ENCODE results near the gene RGR. TPM values are rescaled to one million over a fixed set of nuclear protein-coding genes. Genes with fewer than 3 reads are reported as not detected.

RGR gene
- total and polyA plus RNA-seq, 8 donors = 0.18 to 2.7 TPM; not detected in 6

DNA sequence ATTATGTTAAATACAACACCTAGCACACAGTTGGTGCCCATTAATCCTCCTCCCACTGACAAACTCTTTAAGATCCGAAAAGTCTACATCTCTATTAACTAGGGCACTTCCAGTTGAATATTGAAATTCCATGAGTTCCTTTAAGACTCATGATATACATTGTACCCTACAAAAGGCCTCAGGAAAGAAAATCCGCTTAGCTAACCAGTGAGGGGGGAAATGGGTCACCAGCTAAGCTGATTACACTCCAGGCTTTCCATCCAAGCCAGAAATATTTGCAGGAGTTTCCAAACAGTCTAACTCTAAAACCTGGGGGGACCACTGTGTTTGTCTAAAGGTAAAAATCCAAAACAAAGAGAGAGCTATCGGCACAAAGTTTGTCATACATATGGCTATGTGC lies 18.2 kb upstream of the RGR start:
- peaks cover 0 to 27% (median 5%) of the 10 kb centered on the region in 3 donors for H3K27me3 ChIP-seq
- DNase-seq = no peak
- H3K4me1 ChIP-seq = no peaks in the 10 kb centered on the region
- H3K9me3 ChIP-seq = no peaks in the 10 kb centered on the region
- H3K27ac ChIP-seq = no peak overlapping the region
- 72 to 80% (median 76%) methylated on average over 3 of the region's 3 CpGs for WGBS, 5 donors
- TF ChIP-seq, protein P1, sequence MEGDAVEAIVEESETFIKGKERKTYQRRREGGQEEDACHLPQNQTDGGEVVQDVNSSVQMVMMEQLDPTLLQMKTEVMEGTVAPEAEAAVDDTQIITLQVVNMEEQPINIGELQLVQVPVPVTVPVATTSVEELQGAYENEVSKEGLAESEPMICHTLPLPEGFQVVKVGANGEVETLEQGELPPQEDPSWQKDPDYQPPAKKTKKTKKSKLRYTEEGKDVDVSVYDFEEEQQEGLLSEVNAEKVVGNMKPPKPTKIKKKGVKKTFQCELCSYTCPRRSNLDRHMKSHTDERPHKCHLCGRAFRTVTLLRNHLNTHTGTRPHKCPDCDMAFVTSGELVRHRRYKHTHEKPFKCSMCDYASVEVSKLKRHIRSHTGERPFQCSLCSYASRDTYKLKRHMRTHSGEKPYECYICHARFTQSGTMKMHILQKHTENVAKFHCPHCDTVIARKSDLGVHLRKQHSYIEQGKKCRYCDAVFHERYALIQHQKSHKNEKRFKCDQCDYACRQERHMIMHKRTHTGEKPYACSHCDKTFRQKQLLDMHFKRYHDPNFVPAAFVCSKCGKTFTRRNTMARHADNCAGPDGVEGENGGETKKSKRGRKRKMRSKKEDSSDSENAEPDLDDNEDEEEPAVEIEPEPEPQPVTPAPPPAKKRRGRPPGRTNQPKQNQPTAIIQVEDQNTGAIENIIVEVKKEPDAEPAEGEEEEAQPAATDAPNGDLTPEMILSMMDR (IDR thresholded peaks at IDR 0.05) = no peak
- TF ChIP-seq POLR2A (IDR thresholded peaks at IDR 0.05) (no peak), EP300 (IDR thresholded peaks at IDR 0.05) (no peak), POLR2AphosphoS5 (IDR thresholded peaks at IDR 0.05) (no peak)
- intact Hi-C loops (cut with DNase I; ENCODE audit: low total_unique reads) = no loop called here
- no peaks in the 10 kb centered on the region for H3K36me3 ChIP-seq
- H3K4me3 ChIP-seq = no peak overlapping the region

GRCh38 chr10:84227810-84228209 lies 17.0 kb upstream of the RGR start:
- TF ChIP-seq EP300 (IDR thresholded peaks at IDR 0.05) (no peak), POLR2A (IDR thresholded peaks at IDR 0.05) (no peak), POLR2AphosphoS5 (IDR thresholded peaks at IDR 0.05) (no peak)
- TF ChIP-seq, protein P1 (IDR thresholded peaks at IDR 0.05) = no peak
- intact Hi-C loops (cut with DNase I; ENCODE audit: low total_unique reads) = no loop called here
- no peak overlapping the region for H3K27ac ChIP-seq
- no peaks in the 10 kb centered on the region for H3K36me3 ChIP-seq
- no peaks in the 10 kb centered on the region for H3K9me3 ChIP-seq
- no peak overlapping the region for H3K4me3 ChIP-seq
- WGBS, 5 donors = 63 to 80% (median 74%) methylated on average over 4 of the region's 4 CpGs
- H3K27me3 ChIP-seq = peaks cover 0 to 15% (median 5%) of the 10 kb centered on the region in 3 donors
- DNase-seq = no peak
- no peaks in the 10 kb centered on the region for H3K4me1 ChIP-seq

DNA sequence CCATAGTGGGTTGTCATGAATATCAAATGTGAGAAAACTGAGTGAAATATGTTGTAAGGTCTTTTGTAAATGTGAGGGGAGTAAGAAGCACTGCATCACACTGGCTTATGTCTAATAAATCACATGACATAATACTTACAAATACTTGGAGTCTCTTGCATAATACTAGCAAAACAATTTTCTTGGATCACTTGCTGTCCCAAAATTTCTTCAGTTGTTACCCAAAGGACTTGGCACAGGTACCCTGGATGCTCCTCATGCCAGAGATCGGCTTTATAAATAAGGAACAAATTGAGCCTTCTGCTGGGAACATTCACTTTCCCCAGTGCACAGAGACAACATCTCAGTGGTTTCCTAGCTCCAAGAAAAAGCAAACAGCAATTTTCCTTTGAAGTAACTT lies 14.5 kb upstream of the RGR start:
- Histone ChIP-seq H3K4me3 (no peak overlapping the region), H3K27ac (no peak overlapping the region), H3K27me3 (peaks cover 0 to 4% (median 0%) of the 10 kb centered on the region in 3 donors), H3K36me3 (no peaks in the 10 kb centered on the region), H3K9me3 (no peaks in the 10 kb centered on the region), H3K4me1 (no peaks in the 10 kb centered on the region)
- intact Hi-C loops (cut with DNase I; ENCODE audit: low total_unique reads) = no loop called here
- WGBS, 5 donors = 69 to 84% (median 75%) methylated on average over 1 of the region's 1 CpG
- no peak for DNase-seq
- TF ChIP-seq, protein P1 (IDR thresholded peaks at IDR 0.05) = no peak
- TF ChIP-seq EP300 (IDR thresholded peaks at IDR 0.05) = no peak
- TF ChIP-seq POLR2AphosphoS5 (IDR thresholded peaks at IDR 0.05) = no peak
- no peak for TF ChIP-seq POLR2A (IDR thresholded peaks at IDR 0.05)

GRCh38 chr10:84232376-84232775 lies 12.5 kb upstream of the RGR start:
- no peak overlapping the region for H3K27ac ChIP-seq
- DNase-seq = no peak
- 77 to 87% (median 85%) methylated on average over 10 of the region's 10 CpGs for WGBS, 5 donors

DNA sequence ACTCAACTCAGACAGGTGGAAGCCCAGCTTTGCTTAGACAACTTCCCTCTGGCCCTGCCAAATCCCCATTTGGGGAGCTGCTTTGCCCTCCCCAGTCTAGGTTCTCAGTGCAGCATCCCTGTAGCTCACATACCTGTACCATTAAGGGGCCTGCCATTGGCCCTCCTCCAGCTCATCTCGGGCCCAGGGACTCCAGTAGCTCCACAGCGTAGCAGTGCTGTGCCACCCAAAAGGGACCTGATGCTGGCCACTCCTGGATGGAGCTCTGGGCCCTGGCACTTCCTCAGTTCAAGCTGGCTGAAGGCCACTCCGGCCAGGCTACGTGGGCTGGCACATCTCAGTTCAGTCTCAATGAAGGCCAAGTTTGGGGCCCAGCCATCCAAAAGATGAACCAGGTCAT lies 10.9 kb upstream of the RGR start:
- no peak for DNase-seq
- no peak overlapping the region for H3K4me3 ChIP-seq
- H3K4me1 ChIP-seq = no peaks in the 10 kb centered on the region
- no peaks in the 10 kb centered on the region for H3K36me3 ChIP-seq
- H3K9me3 ChIP-seq = peaks cover 0 to 4% (median 0%) of the 10 kb centered on the region in 4 donors
- no peak overlapping the region for H3K27ac ChIP-seq
- H3K27me3 ChIP-seq = peaks cover 0 to 27% (median 9%) of the 10 kb centered on the region in 3 donors
- intact Hi-C loops (cut with DNase I; ENCODE audit: low total_unique reads) = no loop called here
- TF ChIP-seq EP300 (IDR thresholded peaks at IDR 0.05) (no peak), POLR2A (IDR thresholded peaks at IDR 0.05) (no peak)
- 75 to 86% (median 84%) methylated on average over 4 of the region's 4 CpGs; no CpG with 5 or more reads in 1 of the 5 donors for WGBS, 5 donors

More at GRCh38 chr10:84232376-84232775, 12.5 kb upstream of the RGR start:
- intact Hi-C loops (cut with DNase I; ENCODE audit: low total_unique reads) = no loop called here
- Histone ChIP-seq H3K4me1 (no peaks in the 10 kb centered on the region), H3K4me3 (no peak overlapping the region), H3K9me3 (peaks cover 0 to 3% (median 0%) of the 10 kb centered on the region in 4 donors), H3K27me3 (peaks cover 0 to 19% (median 5%) of the 10 kb centered on the region in 3 donors), H3K36me3 (no peaks in the 10 kb centered on the region)
- no peak for TF ChIP-seq EP300 (IDR thresholded peaks at IDR 0.05)
